HepG2 (cell line): ENCODE data around the gene ARHGAP26. TPM values are rescaled to one million over a fixed set of nuclear protein-coding genes. Genes with fewer than 3 reads are reported as not detected.

ENCODE experiments used
- ATAC-seq: fragments of 200-7000 bp; cut with Tn5 transposase; 3 replicates; pipeline ENCODE4 v1.9.1; 2020; ENCODE audit warnings: mild to moderate bottlenecking, moderate library complexity
- BruUV-seq: library from RNA; stranded (reverse); fragments of 400-500 nt; replicated peaks from 2 replicates; lab custom pipeline; 2021; lab: Mats Ljungman, UMichigan
- CTCF ChIA-PET: fragments of 300-600 bp; formaldehyde crosslinking; extraction: SDS; loops from one replicate; lab custom pipeline; 2021; ENCODE audit warnings: low total read pairs, inconsistent platforms, low intra/inter-chr PET ratio; lab: Yijun Ruan, JAX
- POLR2A ChIA-PET: fragments of 350-600 bp; sonication (Branson Sonifier 250); formaldehyde crosslinking; loops from one replicate; lab custom pipeline; 2020; ENCODE audit warnings: antibody characterized with exemption, inconsistent platforms; lab: Yijun Ruan, JAX
- DNase-seq: peaks from one replicate; pipeline ENCODE4 v3.0.0-alpha.2; 2015; ENCODE audit warnings: low spot score
- FAIRE-seq: peaks from 3 replicates; lab custom pipeline; 2011; peaks lifted over from hg19 to GRCh38; lab: Jason Lieb, UNC
- H2AFZ ChIP-seq: one replicate; pipeline ENCODE4 v1.6.1; 2011; ENCODE audit warnings: low read length, inconsistent platforms
- H3K27ac ChIP-seq: fragments of 300-600 bp; 3 replicates; pipeline ENCODE4 v1.8.0; 2011; ENCODE audit warnings: mixed run types, mild to moderate bottlenecking, mixed read lengths, low read length, inconsistent platforms; ENCODE audit not compliant: insufficient read depth; ENCODE audit errors: extremely low read length
- H3K27me3 ChIP-seq, 2 experiments: fragments of 200-600 bp in 1 of 2; 2 replicates in 1 of 2; 3 replicates in 1 of 2; pipeline versions ENCODE4 v1.6.0 to v1.8.0; 2011; ENCODE audit warnings: low read length in 2 of 2, mild to moderate bottlenecking in 2 of 2, moderate library complexity in 2 of 2, inconsistent platforms in 1 of 2; ENCODE audit not compliant: insufficient read depth in 2 of 2, control insufficient read depth in 1 of 2
- H3K36me3 ChIP-seq, 2 experiments: fragments of 200-600 bp in 1 of 2; replicated peaks in 1 of 2; 2 replicates in 1 of 2; 3 replicates in 1 of 2; pipeline versions ENCODE4 v1.5.1 to v1.8.0; 2011; ENCODE audit warnings: low read length in 2 of 2, inconsistent platforms in 1 of 2; ENCODE audit not compliant: insufficient read depth in 2 of 2, control insufficient read depth in 1 of 2
- H3K4me1 ChIP-seq: 2 replicates; pipeline ENCODE4 v1.5.1; 2012; ENCODE audit warnings: low read length, inconsistent platforms; ENCODE audit not compliant: insufficient read depth
- H3K4me2 ChIP-seq: 2 replicates; pipeline ENCODE4 v1.6.0; 2011; ENCODE audit warnings: low read depth, low read length, inconsistent platforms
- H3K4me3 ChIP-seq, 3 experiments: fragments of 200-600 bp in 1 of 3; sonication (generic), shearing (Covaris generic) in 1 of 3; replicated peaks in 1 of 3; 2 replicates each; pipeline ENCODE4 v1.5.1; 2011 to 2016; ENCODE audit warnings: low read length in 3 of 3, inconsistent platforms in 2 of 3, low read depth in 2 of 3, mild to moderate bottlenecking in 2 of 3, control low read depth in 1 of 3, mixed read lengths in 1 of 3; ENCODE audit not compliant: insufficient read depth in 1 of 3
- H3K79me2 ChIP-seq: one replicate; pipeline ENCODE4 v1.6.1; 2011; ENCODE audit warnings: low read length, inconsistent platforms; ENCODE audit not compliant: insufficient read depth
- H3K9ac ChIP-seq: 2 replicates; pipeline ENCODE4 v1.6.0; 2011; ENCODE audit warnings: mild to moderate bottlenecking, low read depth, low read length, inconsistent platforms; ENCODE audit not compliant: insufficient read depth
- H3K9me3 ChIP-seq: 2 replicates; pipeline ENCODE4 v1.5.1; 2012; ENCODE audit warnings: mild to moderate bottlenecking, low read length
- H4K20me1 ChIP-seq: 2 replicates; pipeline ENCODE4 v1.6.0; 2011; ENCODE audit warnings: inconsistent platforms, mild to moderate bottlenecking, low read length, moderate library complexity; ENCODE audit not compliant: insufficient read depth
- BRD4 ChIP-seq: sonication (generic); formaldehyde crosslinking; IDR thresholded peaks from 2 replicates; pipeline ENCODE4 v1.4.0; 2020; ENCODE audit warnings: missing genetic modification reagents
- GMEB1 ChIP-seq: sonication (generic); formaldehyde crosslinking; IDR thresholded peaks from 2 replicates; pipeline ENCODE4 v1.5.1; 2020; ENCODE audit warnings: missing genetic modification reagents, mild to moderate bottlenecking, borderline replicate concordance
- GMEB2 ChIP-seq: IDR thresholded peaks from 2 replicates; pipeline ENCODE4 v1.6.1; 2016; ENCODE audit warnings: missing biosample characterization, missing genetic modification reagents, low read depth
- KLF11 ChIP-seq: IDR thresholded peaks from 2 replicates; pipeline ENCODE4 v1.6.1; 2016; ENCODE audit warnings: missing compliant biosample characterization
- KLF12 ChIP-seq: sonication (generic); formaldehyde crosslinking; IDR thresholded peaks from 2 replicates; pipeline ENCODE4 v1.4.0; 2020; ENCODE audit warnings: missing genetic modification reagents, borderline replicate concordance
- NR2F6 ChIP-seq, 2 experiments: IDR thresholded peaks; 2 replicates each; pipeline ENCODE4 v1.6.1; 2016; ENCODE audit warnings: antibody characterized with exemption in 1 of 2, mild to moderate bottlenecking in 1 of 2
- POGK ChIP-seq: sonication (generic); formaldehyde crosslinking; conservative IDR thresholded peaks from 2 replicates; pipeline ENCODE4 v1.8.0; 2022; ENCODE audit warnings: mild to moderate bottlenecking, moderate library complexity, missing genetic modification reagents
- SETDB1 ChIP-seq: sonication (generic); formaldehyde crosslinking; IDR thresholded peaks from 2 replicates; pipeline ENCODE4 v1.5.1; 2020; ENCODE audit warnings: missing genetic modification reagents, mild to moderate bottlenecking, borderline replicate concordance
- SP140L ChIP-seq: sonication (generic); formaldehyde crosslinking; IDR thresholded peaks from 2 replicates; pipeline ENCODE4 v1.4.0; 2020; ENCODE audit warnings: missing genetic modification reagents, borderline replicate concordance
- ZNF24 ChIP-seq: fragments of 450-650 bp; IDR thresholded peaks from 2 replicates; pipeline ENCODE4 v1.6.1; 2017; ENCODE audit warnings: antibody characterized with exemption, mild to moderate bottlenecking
- ZNF276 ChIP-seq: sonication (generic); formaldehyde crosslinking; IDR thresholded peaks from 2 replicates; pipeline ENCODE4 v1.4.0; 2020; ENCODE audit warnings: mild to moderate bottlenecking, low read depth, missing genetic modification reagents
- ZNF597 ChIP-seq: sonication (generic); formaldehyde crosslinking; IDR thresholded peaks from 2 replicates; pipeline ENCODE4 v1.5.0; 2020; ENCODE audit warnings: missing genetic modification reagents
- ZNF749 ChIP-seq: sonication (generic); formaldehyde crosslinking; IDR thresholded peaks from 2 replicates; pipeline ENCODE4 v1.8.0; 2022; ENCODE audit warnings: mild to moderate bottlenecking, missing genetic modification reagents, moderate library complexity, borderline replicate concordance
- ZNF777 ChIP-seq: sonication (generic); formaldehyde crosslinking; IDR thresholded peaks from 2 replicates; pipeline ENCODE4 v1.4.0; 2020; ENCODE audit warnings: missing genetic modification reagents
- ZSCAN29 ChIP-seq: sonication (generic); formaldehyde crosslinking; conservative IDR thresholded peaks from 2 replicates; pipeline ENCODE4 v1.4.0; 2020; ENCODE audit warnings: mild to moderate bottlenecking, missing genetic modification reagents
- WGBS: methylation state at CpG from one replicate; pipeline ENCODE4 v1.1.6; 2017; ENCODE audit warnings: low lambda C conversion rate; 5-methylcytosine and 5-hydroxymethylcytosine counted together
- in situ Hi-C: cut with HindIII; loops from 2 replicates; pipeline ENCODE4 v1.10.0; 2017; ENCODE audit warnings: low pct_unique_long_range_greater_than_20kb; ENCODE audit not compliant: extremely low pct_ligation_motif_present
- intact Hi-C: fragments of 100-400 bp; cut with micrococcal nuclease; formaldehyde crosslinking; loops from one replicate; pipeline ENCODE4 v1.10.0; 2022; ENCODE audit not compliant: unreplicated experiment
- polyA plus RNA-seq, 8 experiments: library from polyadenylated mRNA; depleted of rRNA in 3 of 8; stranded (reverse) in 7 of 8; unstranded in 1 of 8; fragments of >200 nt; fragmentation: Illumina TruSeq in 4 of 8; extraction: Trizol in 4 of 8; gene quantifications; 2 replicates each; pipeline versions ENCODE4 v1.2.1 to v1.2.3, GENCODE V29; 2011 to 2016; ENCODE audit warnings: low read depth in 4 of 8, missing spikeins in 1 of 8, mixed read lengths in 1 of 8; ENCODE audit not compliant: insufficient read depth in 1 of 8
- total RNA-seq, 5 experiments: library from RNA; depleted of rRNA; stranded (reverse); fragments of >200 nt; fragmentation: Illumina TruSeq; extraction: Trizol; gene quantifications; 2 replicates each; pipeline ENCODE4 v1.2.3, GENCODE V29; 2016; ENCODE audit warnings: low read depth in 1 of 5

The ARHGAP26 gene
- total and polyA plus RNA-seq, 2 of the 13 experiments (the other 11 are each of a cell fraction or from before 2014, with no cell fraction given): 9.6 to 18.2 TPM

- Histone ChIP-seq H2AFZ (no peak overlapping the region), H3K4me2 (no peak overlapping the region), H3K27ac (no peak overlapping the region)
- ChIA-PET POLR2A (no interaction called here), CTCF (no interaction called here)
- FAIRE-seq (no peak), DNase-seq (no peak)
- intact Hi-C loops: no loop called here
- TF ChIP-seq BRD4 (CRISPR knock-in tag) (no peak), ZNF777 (no peak), ZSCAN29 (CRISPR knock-in tag) (no peak), SETDB1 (CRISPR knock-in tag) (no peak), GMEB2 (CRISPR knock-in tag) (no peak), ZNF24 (no peak), ZNF597 (CRISPR knock-in tag) (no peak), ZNF749 (no peak), GMEB1 (CRISPR knock-in tag) (no peak), SP140L (CRISPR knock-in tag) (no peak), NR2F6 (IDR thresholded peaks at IDR 0.05) (no peak), NR2F6 (CRISPR knock-in tag; IDR thresholded peaks at IDR 0.05) (no peak), POGK (no peak), ZNF276 (CRISPR knock-in tag) (no peak), KLF12 (CRISPR knock-in tag) (no peak), KLF11 (CRISPR knock-in tag) (no peak)
- TF ChIP-seq, all 625 proteins: peak for 0
- H3K4me3 ChIP-seq: no peak overlapping the region
- in situ Hi-C loops: no loop called here
- H3K36me3 ChIP-seq: no peaks in the 10 kb centered on the region
- H3K9me3 ChIP-seq: no peaks in the 10 kb centered on the region
- WGBS: 89% methylated on average over 3 of the region's 3 CpGs
- ATAC-seq: no peak
- no TSS peak for BruUV-seq
- no peak overlapping the region for H3K9ac ChIP-seq
- no peaks in the 10 kb centered on the region for H3K27me3 ChIP-seq
- H3K79me2 ChIP-seq: peaks cover 20% of the 10 kb centered on the region
- H3K4me1 ChIP-seq: peaks cover 81% of the 10 kb centered on the region
- H4K20me1 ChIP-seq: no peaks in the 10 kb centered on the region
Measured at GRCh38 chr5:142813220-142813619, 43.0 kb downstream of the ARHGAP26 start.
